ENCODE measurements around the gene INCENP.

GRCh38 chr11:62190011-62190410 is 66.2 kb downstream of the INCENP start, which contains the start of gene SCGB1D1:
- TF ChIP-seq, protein P1, sequence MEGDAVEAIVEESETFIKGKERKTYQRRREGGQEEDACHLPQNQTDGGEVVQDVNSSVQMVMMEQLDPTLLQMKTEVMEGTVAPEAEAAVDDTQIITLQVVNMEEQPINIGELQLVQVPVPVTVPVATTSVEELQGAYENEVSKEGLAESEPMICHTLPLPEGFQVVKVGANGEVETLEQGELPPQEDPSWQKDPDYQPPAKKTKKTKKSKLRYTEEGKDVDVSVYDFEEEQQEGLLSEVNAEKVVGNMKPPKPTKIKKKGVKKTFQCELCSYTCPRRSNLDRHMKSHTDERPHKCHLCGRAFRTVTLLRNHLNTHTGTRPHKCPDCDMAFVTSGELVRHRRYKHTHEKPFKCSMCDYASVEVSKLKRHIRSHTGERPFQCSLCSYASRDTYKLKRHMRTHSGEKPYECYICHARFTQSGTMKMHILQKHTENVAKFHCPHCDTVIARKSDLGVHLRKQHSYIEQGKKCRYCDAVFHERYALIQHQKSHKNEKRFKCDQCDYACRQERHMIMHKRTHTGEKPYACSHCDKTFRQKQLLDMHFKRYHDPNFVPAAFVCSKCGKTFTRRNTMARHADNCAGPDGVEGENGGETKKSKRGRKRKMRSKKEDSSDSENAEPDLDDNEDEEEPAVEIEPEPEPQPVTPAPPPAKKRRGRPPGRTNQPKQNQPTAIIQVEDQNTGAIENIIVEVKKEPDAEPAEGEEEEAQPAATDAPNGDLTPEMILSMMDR (IDR thresholded peaks at IDR 0.05; ENCODE audit: borderline replicate concordance, extremely low read depth, low read length, poor library complexity, severe bottlenecking): no peak
- TF ChIP-seq EZH2 (IDR thresholded peaks at IDR 0.05; ENCODE audit: borderline replicate concordance, low read depth, low read length, severe bottlenecking): no peak
